A549 (cell line): ENCODE results near the gene TIGD1.

Experiments used
- CBX2 ChIP-seq: fragments of 200-600 bp; sonication (generic); IDR thresholded peaks from 2 replicates; pipeline ENCODE4 v1.6.1; 2016; ENCODE audit warnings: low read depth, mild to moderate bottlenecking, borderline replicate concordance
- CTCF ChIP-seq: fragments of >200 bp; sonication (Bioruptor Twin); formaldehyde crosslinking; IDR thresholded peaks from 3 replicates; pipeline ENCODE4 v1.5.1; 2016
- JUNB ChIP-seq: fragments of >200 bp; sonication (Bioruptor Twin); formaldehyde crosslinking; IDR thresholded peaks from 2 replicates; pipeline ENCODE4 v1.6.1; 2016
- MAX ChIP-seq: IDR thresholded peaks from 2 replicates; pipeline ENCODE4 v1.6.1; 2012
- RAD21 ChIP-seq, 2 experiments: fragments of >200 bp in 1 of 2; sonication (Bioruptor Twin) in 1 of 2; formaldehyde crosslinking in 1 of 2; IDR thresholded peaks in 1 of 2; conservative IDR thresholded peaks in 1 of 2; 2 replicates in 1 of 2; 3 replicates in 1 of 2; pipeline ENCODE4 v1.6.1; 2012 to 2018; ENCODE audit warnings: inconsistent platforms in 1 of 2

GRCh38 chr2:232573771-232574435, 23.5 kb upstream of the TIGD1 start:
- TF ChIP-seq CTCF (no peak), CBX2 (no peak), RAD21 (conservative IDR thresholded peaks at IDR 0.05 in 1 of 2, IDR thresholded peaks at IDR 0.05 in 1 of 2) (no peak), MAX (no peak), JUNB (no peak)
